NCI-H524 (cell line): Measurements from ENCODE around the gene CTAGE6.
"Not testable (repeated sequence)": the region's sequence is repeated elsewhere in the genome, so short reads cannot be mapped to it uniquely, and the experiment has no call there.

Experiments
- DNase-seq, 2 experiments: peaks; one replicate each; lab custom pipeline; 2025; lab: John Stamatoyannopoulos, UW

CTAGE6 gene, protein sequence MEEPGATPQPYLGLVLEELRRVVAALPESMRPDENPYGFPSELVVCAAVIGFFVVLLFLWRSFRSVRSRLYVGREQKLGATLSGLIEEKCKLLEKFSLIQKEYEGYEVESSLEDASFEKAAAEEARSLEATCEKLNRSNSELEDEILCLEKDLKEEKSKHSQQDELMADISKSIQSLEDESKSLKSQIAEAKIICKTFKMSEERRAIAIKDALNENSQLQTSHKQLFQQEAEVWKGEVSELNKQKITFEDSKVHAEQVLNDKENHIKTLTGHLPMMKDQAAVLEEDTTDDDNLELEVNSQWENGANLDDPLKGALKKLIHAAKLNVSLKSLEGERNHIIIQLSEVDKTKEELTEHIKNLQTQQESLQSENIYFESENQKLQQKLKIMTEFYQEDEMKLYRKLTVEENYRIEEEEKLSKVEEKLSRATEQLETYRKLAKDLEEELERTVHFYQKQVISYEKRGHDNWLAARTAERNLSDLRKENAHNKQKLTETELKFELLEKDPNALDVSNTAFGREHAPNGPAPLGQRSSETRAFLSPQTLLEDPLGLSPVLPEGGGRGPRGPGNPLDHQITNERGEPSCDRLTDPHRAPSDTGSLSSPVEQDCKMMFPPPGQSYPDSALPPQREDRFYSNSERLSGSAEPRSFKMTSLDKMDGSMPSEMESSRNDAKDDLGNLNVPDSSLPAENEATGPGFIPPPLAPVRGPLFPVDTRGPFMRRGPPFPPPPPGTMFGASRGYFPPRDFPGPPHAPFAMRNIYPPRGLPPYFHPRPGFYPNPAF

DNA sequence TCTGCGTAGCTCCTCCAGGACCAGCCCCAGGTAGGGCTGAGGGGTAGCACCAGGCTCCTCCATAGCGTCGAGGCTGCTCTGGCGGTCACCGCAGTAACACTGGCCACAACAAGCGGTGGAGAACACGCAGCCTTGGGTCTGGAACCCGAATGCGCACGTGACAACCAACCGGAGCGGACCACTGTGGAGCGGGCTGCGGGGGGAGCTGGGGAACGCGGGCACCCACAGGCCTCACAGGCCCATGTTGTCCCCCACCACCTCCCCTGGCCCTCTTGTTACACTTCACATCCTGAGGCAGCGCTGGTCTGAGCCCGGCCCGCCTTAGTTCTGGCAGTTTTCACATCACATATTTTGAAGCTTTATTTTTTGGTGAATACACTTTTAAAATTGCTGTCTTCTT, at the start of gene CTAGE6:
CTAGE6 (minus strand) TSS at position 101 of the 400 bp plus-strand sequence; CDS start at position 63, 38 bp downstream.
- DNase-seq, result not testable (repeated sequence)

DNA sequence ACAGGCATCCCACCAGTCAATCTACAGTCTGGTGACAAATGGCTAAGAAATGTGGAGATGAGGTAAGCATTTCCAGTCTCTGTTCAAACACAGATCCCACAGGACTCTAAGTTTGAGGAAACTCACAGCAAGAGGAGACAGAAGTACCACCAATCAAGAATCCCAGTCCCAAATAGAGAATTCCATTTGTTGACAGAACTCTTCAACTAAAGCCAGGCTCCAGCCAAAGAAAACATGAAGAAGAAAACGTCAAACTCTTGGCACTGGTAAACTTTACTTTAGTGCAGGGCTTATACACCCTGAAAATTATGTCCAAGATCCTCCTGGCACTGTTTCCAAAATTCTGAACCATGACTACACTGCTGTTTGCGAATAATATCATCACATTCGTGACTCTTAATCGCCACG, 49.2 kb upstream of the CTAGE6 start:
- DNase-seq, result not testable (repeated sequence)

DNA sequence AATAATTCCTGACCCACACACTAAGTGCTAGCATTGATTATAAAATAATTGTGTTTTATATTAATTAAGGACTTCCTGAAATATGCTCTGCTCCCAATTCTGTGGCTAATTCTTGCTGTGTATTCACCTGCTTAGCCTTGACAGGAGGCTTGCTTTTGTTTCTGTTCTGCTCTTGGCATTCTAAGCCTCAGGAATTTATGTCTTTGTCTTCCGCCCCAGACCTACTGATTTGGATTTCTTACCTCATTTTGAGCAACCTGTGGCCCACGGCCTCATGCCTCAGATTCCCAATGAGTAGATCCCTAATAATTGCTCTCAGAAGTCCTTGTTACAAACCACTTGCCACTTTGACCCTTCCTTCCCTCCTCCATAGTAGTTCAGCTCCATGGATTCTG, 40.4 kb upstream of the CTAGE6 start:
- DNase-seq, result not testable (repeated sequence)

DNA sequence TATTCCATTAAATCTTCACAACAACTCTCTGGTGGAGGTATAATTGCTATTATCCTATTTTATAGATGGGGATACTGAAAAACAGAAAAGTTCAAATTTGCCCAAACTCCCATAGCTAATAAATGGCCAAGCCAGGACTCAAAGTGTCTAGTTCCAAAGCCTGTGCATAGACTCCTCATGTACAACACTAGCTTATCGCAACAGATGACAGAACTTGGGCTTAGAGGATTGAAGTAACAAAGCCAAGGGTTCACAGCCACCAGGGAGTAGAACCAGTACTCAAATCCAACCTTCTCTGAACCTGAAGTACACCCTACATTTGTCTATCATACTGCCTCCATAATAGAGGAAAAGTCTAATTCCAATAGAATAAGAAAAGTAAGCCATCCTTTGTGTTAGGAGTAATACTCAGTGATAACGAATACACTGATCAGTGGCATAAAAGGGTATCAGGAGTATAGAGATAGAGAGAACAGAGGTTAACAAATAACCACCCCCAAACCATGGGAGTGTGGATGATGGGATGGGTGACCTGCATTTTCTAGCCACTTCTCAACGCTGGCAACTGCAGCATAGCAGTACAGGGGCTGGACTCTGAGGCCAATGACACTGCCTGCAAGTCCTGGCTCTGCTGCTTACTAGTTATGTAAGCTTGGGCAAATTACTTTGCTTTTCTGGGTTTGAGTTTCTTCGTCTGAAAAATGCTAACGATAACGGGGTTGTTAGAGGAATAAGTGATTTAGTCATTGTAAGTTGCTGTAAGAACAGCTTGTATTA, 39.8 kb upstream of the CTAGE6 start:
- DNase-seq, result not testable (repeated sequence)

DNA sequence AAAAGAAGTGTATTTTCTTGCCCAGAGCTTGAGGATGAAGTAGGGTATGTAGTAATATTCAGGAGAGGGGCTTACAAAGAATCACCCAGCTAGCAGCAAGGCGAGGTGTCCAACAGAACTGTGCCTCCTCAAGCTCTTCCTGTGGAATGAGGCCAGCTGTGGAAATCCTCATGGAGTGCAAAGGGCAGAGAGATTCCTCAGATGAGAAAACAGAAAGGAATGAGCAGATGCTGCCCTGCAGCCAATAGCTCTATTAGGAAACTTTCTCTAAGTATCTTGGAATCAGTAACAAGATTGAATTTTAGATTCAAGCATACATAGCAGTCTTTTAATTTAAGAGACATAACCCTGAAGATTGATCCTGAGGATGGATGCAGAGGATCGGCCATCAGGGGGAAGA, 38.2 kb upstream of the CTAGE6 start:
- not testable (repeated sequence) for DNase-seq

DNA sequence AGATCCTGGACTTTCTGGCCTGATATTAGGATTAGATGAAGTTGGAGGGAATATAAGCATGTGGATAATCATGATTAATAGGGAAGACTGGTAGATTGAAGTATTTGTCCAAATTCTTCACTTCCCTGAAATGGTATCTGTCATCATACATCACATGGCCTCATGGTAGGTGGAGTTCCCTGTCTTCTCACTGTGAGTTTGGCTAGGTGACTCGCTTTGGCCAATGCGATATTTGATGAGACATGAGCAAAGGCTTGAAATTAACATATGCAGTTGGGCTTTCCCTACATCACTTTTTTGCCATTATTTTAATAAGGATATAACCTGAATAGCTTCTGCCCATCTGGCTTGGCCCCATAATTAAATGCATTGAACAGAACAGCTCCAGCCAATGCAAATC, 35.1 kb upstream of the CTAGE6 start:
- not testable (repeated sequence) for DNase-seq

DNA sequence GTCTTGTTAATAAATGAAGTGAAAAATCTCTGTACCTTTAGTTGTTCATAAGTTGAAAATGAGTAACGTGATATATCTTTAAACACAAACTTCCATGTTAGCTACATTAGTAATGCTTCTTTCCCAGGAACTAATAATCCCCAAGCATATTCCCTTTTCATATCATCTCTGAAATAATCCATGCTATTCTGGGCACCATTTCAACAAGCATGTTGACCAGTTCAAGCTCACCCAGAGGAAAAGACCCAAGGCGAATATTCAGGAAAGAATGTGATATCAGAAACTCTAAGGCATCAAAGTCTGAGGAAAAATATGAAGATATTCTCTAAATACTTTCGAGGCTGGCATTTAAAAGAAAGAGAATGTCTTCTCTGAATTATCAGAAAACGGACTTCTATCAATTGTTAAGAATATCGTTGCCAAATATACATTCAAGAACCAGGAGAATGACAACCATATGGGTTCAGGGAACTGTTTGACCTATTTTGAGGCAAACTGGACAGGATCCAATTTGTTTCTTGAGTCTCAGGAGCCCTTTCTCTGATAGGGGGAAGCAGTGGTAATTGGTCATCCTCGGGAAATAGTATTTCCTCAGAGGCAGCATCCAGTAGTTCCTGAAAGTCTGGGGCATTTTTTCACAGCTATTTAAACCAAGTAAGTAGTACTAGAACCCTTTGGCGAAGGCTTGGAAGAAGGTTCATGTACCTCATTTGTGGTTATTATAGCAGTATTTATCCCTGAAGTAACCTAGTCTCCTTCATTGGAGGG, 28.1 kb upstream of the CTAGE6 start:
- not testable (repeated sequence) for DNase-seq

DNA sequence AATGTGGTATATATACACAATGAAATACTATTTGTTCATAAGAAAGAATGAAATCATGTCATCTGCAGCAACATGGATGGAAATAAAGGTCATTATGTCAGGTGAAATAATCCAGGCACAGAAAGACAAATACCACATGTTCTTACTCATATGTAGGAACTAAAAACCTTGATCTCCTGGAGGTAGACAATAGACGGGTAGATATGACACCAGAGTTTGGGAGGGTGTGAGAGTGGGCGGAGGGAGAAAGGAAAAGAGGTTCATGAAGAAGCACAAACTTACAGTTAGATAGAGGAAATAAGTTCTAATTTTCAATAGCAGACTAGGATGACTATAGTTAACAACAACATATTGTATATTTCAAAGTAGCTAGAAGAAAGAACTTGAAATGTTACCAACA, 22.1 kb upstream of the CTAGE6 start:
- not testable (repeated sequence) for DNase-seq

DNA sequence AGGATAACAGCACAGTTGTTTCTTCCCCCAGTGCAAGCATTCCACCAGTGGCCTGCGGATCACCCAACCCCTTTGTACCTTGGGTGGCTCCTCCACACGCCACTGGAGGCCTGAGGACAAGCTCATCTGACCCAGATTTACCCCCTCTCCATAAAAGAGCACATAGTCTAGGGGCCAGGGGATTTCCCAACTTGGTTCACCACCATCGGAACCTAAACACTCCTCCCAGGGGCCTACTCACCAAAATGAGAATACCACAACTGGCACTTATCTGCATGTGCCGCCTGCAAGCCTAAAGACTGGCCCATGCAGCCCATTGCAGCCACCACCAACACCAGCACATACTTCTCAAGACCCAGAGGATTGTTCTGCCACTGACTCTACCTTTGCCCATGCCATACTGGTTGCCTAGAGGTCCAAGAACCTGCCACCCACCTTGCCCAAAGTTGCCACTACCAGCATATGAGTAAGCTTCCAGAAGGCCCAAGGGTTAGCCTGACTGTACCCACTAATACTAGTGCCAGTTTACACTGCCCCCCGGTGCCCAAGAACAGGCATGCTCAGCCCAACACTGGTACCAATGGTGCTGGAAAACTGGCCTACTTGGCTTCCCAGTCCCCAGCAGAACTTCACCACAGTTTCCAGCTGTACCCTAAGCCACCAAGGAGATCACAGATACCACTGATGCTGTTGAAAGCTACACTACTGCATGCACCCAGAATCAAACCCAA, 15.4 kb upstream of the CTAGE6 start:
- not testable (repeated sequence) for DNase-seq

DNA sequence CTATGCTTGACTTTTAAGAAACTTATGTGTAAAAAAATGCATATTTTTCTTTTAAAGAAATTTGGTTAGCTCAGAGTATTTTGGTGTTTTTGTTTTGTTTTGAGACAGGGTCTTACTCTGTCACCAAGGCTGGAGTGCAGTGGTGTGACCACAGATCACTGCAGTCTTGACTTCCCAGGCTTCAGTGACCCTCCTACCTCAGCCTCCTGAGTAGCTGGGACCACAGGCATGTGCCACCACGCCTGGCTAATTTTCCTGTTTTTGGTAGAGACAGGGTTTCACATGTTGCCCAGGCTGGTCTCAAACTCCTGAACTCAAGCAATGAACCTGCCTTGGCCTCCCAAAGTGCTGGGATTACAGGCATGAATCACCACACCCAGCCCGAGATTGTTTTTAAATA, 10.0 kb upstream of the CTAGE6 start:
- not testable (repeated sequence) for DNase-seq

DNA sequence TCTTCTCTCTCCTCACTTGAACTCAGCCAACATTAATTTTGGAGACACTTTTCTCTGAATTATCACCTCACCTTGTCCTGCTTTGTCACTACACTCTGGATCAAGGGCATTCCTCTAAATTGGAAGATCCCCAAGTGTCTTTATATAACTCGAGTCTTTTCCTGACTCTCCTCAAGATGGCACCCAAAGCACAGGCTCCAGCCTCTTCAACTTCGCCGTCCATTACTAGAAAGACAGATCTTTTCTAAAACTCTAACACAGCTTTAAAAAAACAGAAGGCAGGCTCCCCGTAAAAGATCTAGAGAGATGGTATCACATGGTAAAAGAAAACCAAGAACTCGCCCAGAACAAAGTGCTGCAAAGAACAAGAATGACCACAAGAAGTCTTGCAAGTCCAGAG, 8.2 kb upstream of the CTAGE6 start:
- DNase-seq, result not testable (repeated sequence)

DNA sequence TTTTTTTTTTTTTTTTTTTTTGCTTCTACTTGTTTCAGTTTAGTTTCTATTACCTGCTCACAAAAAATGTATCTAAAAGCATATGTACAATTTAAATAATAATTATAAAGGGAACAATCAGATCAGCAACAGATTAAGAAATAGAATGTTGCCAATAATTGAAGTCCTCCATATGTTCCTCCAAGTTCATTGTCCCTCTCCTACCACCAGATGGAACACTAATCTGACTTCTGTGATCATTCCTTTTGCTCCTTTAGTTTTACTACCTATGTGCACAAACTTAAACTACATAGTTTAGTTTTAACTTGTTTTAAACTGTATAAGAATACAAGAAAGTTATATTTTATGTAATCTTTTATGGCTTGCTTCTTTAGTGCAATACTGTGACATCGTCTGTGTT, 5.6 kb upstream of the CTAGE6 start:
- DNase-seq, result not testable (repeated sequence)

DNA sequence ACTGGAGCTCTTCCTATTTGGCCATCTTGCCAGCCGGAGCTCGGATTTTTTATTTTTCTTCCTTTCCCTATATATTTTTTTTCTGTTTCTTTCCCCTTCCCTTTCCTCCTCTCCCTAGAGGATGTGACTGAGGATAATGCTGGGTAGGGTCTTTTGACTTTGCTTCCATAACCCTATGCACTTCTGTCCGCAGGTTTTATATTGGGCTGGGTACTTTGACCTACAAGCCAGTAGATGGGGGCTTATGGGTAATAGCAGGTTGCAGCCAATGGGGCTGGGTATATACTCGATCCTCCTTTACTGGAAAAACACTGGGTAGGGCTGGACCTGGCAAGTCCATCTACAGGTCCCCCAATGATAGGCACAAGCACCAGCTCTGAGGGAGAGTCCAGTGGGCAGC, 12.2 kb downstream of the CTAGE6 start:
- DNase-seq, result not testable (repeated sequence)

DNA sequence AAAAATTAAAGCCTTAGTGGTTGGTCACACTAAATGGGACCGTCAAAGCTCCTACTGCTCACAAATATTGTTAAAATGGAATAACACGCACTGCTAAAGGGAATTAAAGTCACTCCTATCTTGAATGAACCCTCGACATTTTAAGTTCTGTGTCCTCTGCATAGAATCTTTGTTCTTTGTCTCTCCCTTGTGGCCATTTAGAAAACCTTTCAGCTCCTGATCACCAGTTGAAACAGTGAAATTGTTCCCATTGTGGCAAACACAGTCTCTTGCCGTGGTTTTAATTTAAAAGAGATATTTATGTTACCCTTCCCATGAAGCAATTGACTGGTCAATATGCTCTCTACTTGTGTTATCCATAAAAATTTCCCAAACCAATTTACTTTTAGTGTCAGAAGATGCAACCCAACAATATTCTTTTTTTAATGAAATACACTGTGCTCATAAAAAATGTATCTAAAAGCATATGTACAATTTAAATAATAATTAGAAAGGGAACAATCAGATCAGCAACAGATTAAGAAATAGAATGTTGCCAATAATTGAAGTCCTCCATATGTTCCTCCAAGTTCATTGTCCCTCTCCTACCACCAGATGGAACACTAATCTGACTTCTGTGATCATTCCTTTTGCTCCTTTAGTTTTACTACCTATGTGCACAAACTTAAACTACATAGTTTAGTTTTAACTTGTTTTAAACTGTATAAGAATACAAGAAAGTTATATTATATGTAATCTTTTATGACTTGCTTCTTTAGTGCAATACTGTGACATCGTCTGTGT, 20.3 kb downstream of the CTAGE6 start:
- peak in 1 of 2 experiments; percentile 42 for DNase-seq

DNA sequence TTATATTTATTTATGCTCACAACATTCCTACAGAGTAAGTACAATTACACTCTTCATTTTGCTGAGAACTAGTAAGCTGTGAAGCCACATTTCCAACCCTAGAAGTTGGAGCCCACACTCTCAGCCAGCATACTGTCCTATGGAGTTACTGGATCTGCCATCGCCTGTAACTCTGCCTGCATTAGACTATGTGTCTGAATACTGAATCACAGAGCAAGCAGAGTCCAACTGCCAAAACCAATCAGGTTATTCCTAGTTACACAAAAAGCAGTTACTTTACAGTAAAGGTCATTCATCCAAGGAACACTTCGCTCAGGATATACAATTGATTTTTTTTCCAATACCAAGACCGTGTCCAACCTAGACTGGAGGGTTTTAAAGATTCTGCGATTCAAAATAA, 21.5 kb downstream of the CTAGE6 start:
- no peak for DNase-seq

DNA sequence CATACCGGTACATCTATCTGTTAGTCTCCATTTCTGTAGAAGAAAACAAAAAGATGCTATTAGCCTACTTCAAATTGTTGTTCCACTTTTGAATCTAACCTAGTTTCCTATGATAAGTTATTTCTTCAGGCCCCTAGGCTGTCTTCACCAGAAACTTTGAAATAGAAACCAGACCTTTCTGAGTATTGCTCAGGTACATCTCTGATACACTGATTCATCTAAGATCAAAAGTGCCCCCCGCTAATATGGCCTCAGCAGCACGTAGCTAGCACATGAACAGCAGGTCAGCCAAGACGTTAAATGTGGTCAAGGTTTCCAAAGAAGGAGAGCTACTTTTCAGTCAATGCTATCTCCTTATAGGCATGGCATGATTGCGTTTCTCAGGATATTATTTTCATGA, 23.6 kb downstream of the CTAGE6 start:
- DNase-seq, result no peak

DNA sequence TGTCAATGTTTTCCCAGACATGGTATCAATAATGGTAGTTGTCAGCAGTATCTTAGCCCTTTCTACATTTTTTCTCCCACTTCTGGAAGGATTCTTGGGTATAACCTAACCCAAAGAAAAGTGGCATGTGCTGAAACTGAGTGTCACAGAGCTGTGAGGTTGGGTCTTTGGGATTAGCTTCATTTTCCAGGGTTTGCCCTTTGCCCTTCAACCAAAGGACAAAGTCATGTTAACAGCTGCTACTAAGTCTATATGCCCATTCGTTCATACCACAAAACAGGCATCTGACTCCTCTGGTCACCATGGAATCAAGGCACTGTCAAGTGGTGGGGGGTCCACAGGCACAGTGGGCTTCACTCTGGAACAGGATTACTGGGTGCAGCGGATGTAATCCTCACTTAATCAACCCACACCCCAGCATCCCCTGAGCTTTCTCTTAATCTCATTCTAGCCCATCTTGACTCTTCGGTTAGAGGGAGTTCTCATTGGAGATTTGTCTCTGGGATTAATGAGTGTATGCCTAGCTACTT, 29.1 kb downstream of the CTAGE6 start:
- DNase-seq, result peak in 1 of 2 experiments; percentile 21

DNA sequence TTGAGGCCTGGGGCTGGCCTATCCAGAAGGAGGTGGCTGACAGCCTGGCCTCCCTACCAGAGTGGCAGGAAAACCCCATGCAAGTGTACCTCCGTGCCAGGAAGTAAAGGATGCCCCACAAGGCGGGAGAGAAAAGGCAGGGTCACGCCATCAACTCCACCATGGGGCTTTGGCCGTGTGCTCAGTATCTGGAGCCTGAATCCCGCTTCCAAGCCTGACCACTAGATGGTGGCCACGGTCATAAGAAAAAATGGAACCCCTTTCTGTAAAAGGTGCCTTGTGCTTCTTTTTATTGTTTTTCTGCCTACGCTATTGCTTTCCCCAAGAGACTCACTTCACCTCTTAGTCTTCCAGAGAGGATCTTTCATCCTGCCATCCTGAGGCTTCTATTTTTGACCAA, 29.9 kb downstream of the CTAGE6 start:
- not testable (repeated sequence) for DNase-seq

DNA sequence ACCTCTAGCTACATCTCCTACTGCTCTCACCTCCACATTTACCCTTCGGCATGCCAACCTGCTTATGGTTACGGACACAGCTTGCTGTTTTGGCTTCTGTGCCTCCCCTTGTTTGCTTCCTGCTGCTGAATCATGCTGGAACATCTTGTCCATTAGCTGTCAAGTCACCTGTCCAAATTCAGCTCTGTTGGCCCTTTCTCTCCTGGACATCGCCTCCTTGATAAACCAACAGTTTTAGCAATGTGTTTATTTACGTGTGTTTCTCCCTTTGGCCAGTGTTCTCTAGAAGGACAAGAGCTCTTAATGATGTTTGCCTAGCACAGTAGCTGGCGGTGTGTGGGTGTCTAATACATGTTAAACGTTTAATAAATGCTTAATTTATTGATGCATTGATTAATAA, 31.4 kb downstream of the CTAGE6 start:
- not testable (repeated sequence) for DNase-seq

DNA sequence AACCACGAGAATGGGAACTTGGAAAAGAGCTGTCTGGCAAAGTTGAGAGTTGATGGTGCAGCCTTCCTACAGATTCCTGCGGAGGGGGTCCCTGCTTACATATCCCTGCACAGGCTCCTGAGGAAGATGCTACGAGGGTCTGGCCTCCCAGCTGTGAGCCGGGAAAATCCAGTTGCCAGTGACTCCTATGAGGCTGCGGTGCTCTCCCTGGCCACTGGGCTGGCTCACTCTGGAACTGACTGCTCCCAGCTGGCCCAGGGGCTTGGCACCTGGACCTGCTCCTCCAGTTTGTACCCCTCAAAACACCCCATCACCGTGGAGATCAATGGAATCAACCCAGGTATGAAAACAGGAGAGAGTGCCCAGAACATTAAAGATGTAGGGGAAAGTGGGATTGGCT, 37.2 kb downstream of the CTAGE6 start:
- not testable (repeated sequence) for DNase-seq
